ENCODE measurements around the gene NEK11. TPM values are rescaled to one million over a fixed set of nuclear protein-coding genes. Genes with fewer than 3 reads are reported as not detected.

The NEK11 gene
- total RNA-seq, 1 donor from 2014 or later, result 33.5 TPM

GRCh38 chr3:131223373-131224289 is 197.0 kb downstream of the NEK11 start:
- DNase-seq (ENCODE audit: low spot score), result no peak

DNA sequence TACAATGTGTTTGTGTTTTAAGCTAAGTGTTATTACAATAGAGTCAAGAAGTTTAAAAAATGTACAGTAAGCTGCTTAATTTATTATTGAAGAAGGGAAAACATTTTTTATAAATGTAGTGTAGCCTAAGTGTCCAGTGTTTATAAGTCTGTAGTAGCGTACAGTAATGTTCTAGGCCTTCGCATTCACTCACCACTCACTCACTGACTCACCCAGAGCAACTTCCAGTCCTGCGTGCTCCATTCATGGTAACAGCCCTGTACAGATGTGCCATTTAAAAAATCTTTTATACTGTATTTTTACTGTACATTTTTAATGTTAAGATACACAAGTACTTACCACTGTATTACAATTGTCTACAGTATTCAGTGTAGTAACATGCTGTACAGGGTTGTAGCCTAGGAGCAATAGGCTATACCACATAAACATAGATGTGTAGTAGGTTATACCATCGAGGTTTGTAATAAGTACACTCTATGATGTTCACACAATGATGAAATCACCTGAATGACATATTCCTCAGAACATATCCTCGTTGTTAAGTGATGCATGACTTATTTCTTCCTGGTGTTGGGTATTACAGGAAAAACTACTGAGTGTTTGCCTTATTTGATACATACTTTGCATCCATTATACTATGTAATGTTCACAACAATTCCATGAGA is 198.3 kb downstream of the NEK11 start:
- DNase-seq (ENCODE audit: low spot score), result no peak

- DNase-seq (ENCODE audit: low spot score), result no peak
Observed at GRCh38 chr3:131228522-131228921, 201.8 kb downstream of the NEK11 start.

- DNase-seq (ENCODE audit: low spot score), result no peak
Observed at GRCh38 chr3:131231710-131232389, 205.2 kb downstream of the NEK11 start.

DNA sequence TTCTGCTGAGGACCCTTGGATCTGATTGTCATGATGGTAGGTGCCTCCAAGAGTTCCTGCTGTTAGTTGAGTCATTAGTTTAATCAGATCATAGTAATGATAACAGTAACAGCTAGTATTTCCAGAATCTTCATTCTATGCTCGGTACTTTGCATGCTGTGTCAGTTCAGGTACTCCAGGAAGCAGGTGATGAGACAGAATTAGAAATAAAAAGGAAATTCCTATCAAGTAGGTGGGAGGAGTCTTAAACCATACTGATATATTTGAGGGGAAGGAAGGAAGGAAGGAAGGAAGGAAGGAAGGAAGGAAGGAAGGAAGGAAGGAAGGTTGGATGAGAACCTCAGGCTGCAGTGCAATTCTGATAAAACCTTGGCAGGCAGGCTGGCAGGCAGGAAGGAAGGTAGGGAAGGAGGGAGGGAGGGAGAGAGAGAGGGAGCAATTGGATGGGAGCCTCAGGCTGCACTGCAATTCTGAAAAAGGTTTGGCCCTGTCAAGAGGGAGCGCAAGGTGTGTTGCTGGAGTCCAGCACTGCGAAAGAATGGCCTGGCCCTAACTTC is 206.1 kb downstream of the NEK11 start:
- DNase-seq (ENCODE audit: low spot score), result no peak

DNA sequence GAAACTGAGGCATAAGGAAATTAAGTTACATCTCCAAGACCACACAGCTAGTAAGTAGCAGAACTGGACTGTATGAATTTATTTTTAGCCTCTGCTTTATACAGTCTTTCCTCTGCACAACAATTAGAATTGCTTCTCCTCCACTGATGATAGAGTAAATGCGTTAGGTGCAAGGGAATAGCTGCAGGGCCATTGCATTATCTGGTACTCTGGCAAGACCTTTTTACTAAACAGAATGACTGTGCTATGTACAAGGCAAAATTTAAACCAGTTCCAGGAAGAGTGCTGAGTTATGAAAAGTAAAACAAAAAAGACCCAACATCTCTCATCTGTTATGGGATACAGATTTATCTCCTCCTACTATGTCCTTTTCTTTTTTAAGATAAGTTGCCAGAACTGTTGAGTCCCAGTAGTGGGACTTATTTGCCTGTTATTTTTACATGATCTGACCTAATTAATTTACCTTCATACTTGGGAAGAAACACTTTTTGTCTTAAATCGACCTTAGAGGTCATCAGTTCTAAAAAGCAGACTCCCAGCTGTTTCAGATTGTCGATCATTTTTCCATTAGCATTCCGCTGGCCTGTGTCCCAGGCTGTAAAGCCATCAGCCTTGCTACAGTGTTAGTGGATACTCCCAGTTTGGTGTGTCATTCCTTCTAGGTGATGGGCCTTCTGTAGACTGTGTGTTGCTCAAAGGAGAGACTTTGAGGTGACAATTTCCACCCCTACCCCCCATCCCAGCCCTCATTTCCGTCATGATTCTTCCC is 207.4 kb downstream of the NEK11 start:
- no peak for DNase-seq (ENCODE audit: low spot score)

- no peak for DNase-seq (ENCODE audit: low spot score)
Observed at GRCh38 chr3:131236421-131236820, 209.7 kb downstream of the NEK11 start.

GRCh38 chr3:131238496-131238895 is 211.8 kb downstream of the NEK11 start:
- DNase-seq (ENCODE audit: low spot score), result no peak

DNA sequence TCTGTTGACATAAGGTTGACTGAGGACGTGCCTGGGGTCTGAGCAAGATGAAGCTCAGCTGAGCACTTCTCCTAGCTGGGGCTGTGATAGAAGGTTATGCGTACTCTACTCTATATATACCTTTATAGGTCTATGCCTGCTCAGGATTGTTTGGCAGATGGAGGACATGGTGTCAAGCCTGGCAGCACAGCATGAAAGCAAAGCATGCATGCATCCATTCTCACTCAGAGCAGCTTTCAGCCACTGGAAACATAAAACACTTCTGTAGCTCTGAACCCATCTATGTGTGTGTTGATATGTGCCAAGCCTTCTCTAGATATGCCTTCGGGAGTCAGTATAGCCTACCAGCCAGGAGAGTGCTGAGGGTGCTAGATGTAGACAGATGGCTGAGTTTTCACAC is 212.6 kb downstream of the NEK11 start:
- DNase-seq (ENCODE audit: low spot score), result no peak

GRCh38 chr3:131242201-131242600 is 215.5 kb downstream of the NEK11 start:
- DNase-seq (ENCODE audit: low spot score), result no peak

DNA sequence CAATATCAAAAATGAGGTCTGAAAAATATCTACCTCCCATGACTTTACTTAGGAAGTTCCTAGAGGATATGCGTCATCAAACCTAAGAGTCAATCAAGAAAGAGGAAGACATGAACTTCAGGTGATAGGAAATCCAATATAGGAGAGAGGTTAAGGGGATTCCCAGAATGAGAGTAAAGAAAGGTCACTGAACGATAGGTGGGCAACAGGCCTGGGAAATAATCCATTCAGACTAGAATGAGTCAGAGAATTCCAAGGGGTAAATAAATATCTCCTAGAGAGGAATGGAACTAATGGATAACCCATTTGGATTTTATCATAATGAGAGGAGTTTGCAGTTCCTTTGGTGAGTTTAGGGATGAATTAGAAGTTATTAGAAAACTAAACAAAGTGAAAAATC is 223.8 kb downstream of the NEK11 start:
- no peak for DNase-seq (ENCODE audit: low spot score)

DNA sequence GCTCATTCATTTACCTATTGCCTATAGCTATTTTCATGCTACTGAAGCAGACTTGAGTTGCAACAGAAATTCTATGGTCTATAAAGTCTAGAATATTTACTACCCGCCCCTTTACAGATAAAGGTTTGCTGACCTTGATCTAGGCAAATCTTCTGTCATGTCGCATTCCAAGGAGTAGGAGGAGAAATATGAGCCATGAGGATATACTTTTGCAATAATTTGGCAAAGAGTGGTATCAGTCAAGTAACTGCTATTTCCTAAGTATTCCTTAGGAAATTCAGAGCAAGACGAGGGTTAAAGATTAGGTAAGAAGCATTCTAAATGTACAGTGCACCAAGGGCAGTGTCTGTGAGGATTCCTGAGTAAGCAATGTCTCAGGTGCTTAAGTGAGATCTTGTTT is 233.8 kb downstream of the NEK11 start:
- DNase-seq (ENCODE audit: low spot score), result no peak

- no peak for DNase-seq (ENCODE audit: low spot score)
Observed at GRCh38 chr3:131261104-131261503, 234.4 kb downstream of the NEK11 start.

GRCh38 chr3:131275556-131275955 is 248.9 kb downstream of the NEK11 start:
- no peak for DNase-seq (ENCODE audit: low spot score)

DNA sequence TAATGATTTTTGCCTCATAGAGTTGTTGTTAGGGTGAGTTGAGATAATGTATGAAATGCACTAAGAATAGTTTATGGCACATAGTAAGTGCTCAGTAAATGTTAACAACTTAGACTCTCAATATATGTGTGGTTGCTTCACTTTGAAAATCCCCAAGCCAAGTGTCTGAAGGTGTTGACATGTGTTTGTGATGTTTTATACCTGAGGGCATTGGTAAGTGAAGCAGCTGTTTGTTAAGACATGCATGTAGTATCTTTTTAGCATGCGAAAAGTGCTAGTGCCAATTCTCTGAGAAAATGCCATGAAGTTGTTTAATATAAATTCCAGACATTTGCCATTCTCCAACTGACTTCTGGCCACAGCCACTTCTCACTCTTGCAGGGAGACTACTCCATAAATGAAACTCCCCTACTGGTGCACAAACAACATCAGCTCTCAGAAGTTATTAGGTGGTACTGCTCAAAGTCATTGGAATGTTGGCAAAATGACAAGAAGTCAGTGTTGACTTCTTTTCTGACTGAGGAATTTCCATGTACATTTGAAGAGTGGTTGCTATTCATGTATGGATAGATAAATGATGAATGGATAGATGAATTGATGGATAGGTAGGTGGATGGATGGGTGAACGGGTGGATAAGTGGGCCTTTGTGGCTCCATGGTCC is 251.3 kb downstream of the NEK11 start:
- DNase-seq (ENCODE audit: low spot score), result no peak

DNA sequence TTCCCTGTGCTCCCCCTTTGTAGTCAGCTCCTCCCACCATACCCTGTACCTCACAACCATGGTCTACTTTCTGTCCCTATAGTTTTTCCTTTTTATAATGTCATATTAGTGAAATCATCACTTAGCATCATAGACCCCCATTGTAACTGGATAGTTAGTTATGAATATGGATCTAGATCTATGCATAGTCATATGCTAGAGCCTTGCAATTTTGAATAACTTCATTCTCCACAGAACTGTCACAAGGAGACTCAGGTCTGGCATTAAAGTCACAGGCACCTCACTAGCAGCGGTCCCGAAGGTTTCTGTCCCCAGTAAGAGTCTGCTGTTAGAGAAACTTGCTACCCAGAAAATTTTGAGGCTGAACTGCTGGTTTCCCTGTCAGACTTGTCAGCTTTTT is 252.9 kb downstream of the NEK11 start:
- DNase-seq (ENCODE audit: low spot score), result no peak

- no peak for DNase-seq (ENCODE audit: low spot score)
Observed at GRCh38 chr3:131282379-131282778, 255.7 kb downstream of the NEK11 start.

- no peak for DNase-seq (ENCODE audit: low spot score)
Observed at GRCh38 chr3:131282967-131283366, 256.3 kb downstream of the NEK11 start.

GRCh38 chr3:131283862-131284261 is 257.2 kb downstream of the NEK11 start:
- no peak for DNase-seq (ENCODE audit: low spot score)

- no peak for DNase-seq (ENCODE audit: low spot score)
Observed at GRCh38 chr3:131284302-131284701, 257.6 kb downstream of the NEK11 start.

DNA sequence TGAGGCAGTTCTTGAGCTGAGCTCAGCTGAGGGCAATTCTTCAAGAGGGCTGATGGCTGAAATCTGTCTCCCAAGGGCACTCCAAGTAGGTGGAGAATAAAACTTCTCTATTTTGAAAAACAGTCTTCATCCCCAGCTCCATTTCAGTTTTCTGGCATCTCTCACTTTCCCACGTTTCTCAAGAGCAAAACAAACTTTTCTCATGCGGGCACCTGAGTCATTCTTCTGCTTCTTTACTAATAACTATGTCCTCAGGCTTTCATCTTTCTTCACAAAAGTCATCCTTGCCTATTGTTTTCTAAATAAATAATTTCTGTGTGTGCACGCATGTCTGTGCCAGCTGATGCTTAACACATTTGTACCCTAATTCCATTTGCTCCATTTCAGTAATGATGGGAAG is 258.8 kb downstream of the NEK11 start:
- no peak for DNase-seq (ENCODE audit: low spot score)

All from umbilical cord (tissue), 2 donors.